A549 (cell line): ENCODE results near the gene THBS2. TPM values are rescaled to one million over a fixed set of nuclear protein-coding genes. Genes with fewer than 3 reads are reported as not detected.

Experiments
- ATAC-seq, 2 experiments: fragments of 200-7000 bp in 1 of 2; fragments of >200 bp in 1 of 2; cut with Nextera tagmentation in 1 of 2; cut with Tn5 transposase in 1 of 2; 3 replicates each; pipeline versions ENCODE4 v1.8.0 to v1.9.1; 2018 to 2020; ENCODE audit warnings: mild to moderate bottlenecking in 1 of 2, moderate library complexity in 1 of 2
- CTCF ChIA-PET: fragments of 300-600 bp; sonication (Branson Sonifier 250); formaldehyde crosslinking; extraction: SDS; loops from one replicate; lab custom pipeline; 2021; ENCODE audit warnings: antibody characterized with exemption, inconsistent platforms; lab: Yijun Ruan, JAX
- POLR2A ChIA-PET: fragments of 350-600 bp; formaldehyde crosslinking; extraction: SDS; loops from one replicate; lab custom pipeline; 2021; ENCODE audit warnings: antibody characterized with exemption, inconsistent platforms; lab: Yijun Ruan, JAX
- DNase-seq, 2 experiments: peaks; one replicate each; pipeline versions ENCODE4 v3.0.0 to v3.0.0-alpha.2; 2011 to 2016; ENCODE audit warnings: low read depth in 1 of 2, low spot score in 1 of 2
- FAIRE-seq: peaks from 2 replicates; lab custom pipeline; 2011; peaks lifted over from hg19 to GRCh38; lab: Jason Lieb, UNC
- H3K27ac ChIP-seq, 2 experiments: fragments of >200 bp; sonication (Bioruptor Twin); formaldehyde crosslinking; 3 replicates each; pipeline ENCODE4 v1.5.1; 2016 to 2017
- H3K4me1 ChIP-seq: fragments of >200 bp; sonication (Bioruptor Twin); formaldehyde crosslinking; 3 replicates; pipeline ENCODE4 v1.6.1; 2016
- H3K4me2 ChIP-seq: fragments of >200 bp; sonication (Bioruptor Twin); formaldehyde crosslinking; 3 replicates; pipeline ENCODE4 v1.6.1; 2016
- H3K4me3 ChIP-seq: fragments of >200 bp; sonication (Bioruptor Twin); formaldehyde crosslinking; 3 replicates; pipeline ENCODE4 v1.5.1; 2016
- H3K9me3 ChIP-seq: fragments of >200 bp; sonication (Bioruptor Twin); formaldehyde crosslinking; 3 replicates; pipeline ENCODE4 v1.6.1; 2016
- CEBPB ChIP-seq, 2 experiments: fragments of >200 bp in 1 of 2; sonication (Bioruptor Twin) in 1 of 2; formaldehyde crosslinking in 1 of 2; IDR thresholded peaks; 2 replicates each; pipeline ENCODE4 v1.6.1; 2012 to 2016
- CHD2 ChIP-seq: fragments of 150-350 bp; IDR thresholded peaks from 2 replicates; pipeline ENCODE4 v1.6.1; 2014; ENCODE audit warnings: low read length; ENCODE audit not compliant: partially characterized antibody
- EHF ChIP-seq: fragments of 250-450 bp; sonication (Bioruptor Pico); IDR thresholded peaks from 2 replicates; pipeline ENCODE4 v1.5.0; 2020; ENCODE audit warnings: mild to moderate bottlenecking
- EP300 ChIP-seq, 2 experiments: fragments of >200 bp; sonication (Bioruptor Twin); formaldehyde crosslinking; IDR thresholded peaks; 2 replicates in 1 of 2; 3 replicates in 1 of 2; pipeline ENCODE4 v1.6.1; 2016 to 2017
- FOSB ChIP-seq: fragments of 250-450 bp; sonication (Bioruptor Pico); IDR thresholded peaks from 2 replicates; pipeline ENCODE4 v1.5.0; 2020; ENCODE audit warnings: mild to moderate bottlenecking, moderate library complexity
- FOXS1 ChIP-seq: fragments of 250-450 bp; sonication (Bioruptor Pico); IDR thresholded peaks from 2 replicates; pipeline ENCODE4 v1.5.0; 2020; ENCODE audit warnings: mild to moderate bottlenecking, moderate library complexity
- GATA3 ChIP-seq: IDR thresholded peaks from 2 replicates; pipeline ENCODE4 v1.6.1; 2012; ENCODE audit warnings: borderline replicate concordance
- HEYL ChIP-seq: fragments of 250-450 bp; sonication (Bioruptor Pico); IDR thresholded peaks from 2 replicates; pipeline ENCODE4 v1.8.0; 2021; ENCODE audit warnings: mild to moderate bottlenecking, moderate library complexity
- HOXB13 ChIP-seq: fragments of 250-450 bp; sonication (Bioruptor Pico); IDR thresholded peaks from 2 replicates; pipeline ENCODE4 v1.5.0; 2020; ENCODE audit warnings: low read depth, mild to moderate bottlenecking, moderate library complexity
- HOXB5 ChIP-seq: fragments of 250-450 bp; sonication (Bioruptor Pico); IDR thresholded peaks from 2 replicates; pipeline ENCODE4 v1.5.0; 2020; ENCODE audit warnings: mild to moderate bottlenecking, moderate library complexity
- JUN ChIP-seq, 2 experiments: fragments of >200 bp; sonication (Bioruptor Twin); formaldehyde crosslinking; IDR thresholded peaks; 2 replicates in 1 of 2; 3 replicates in 1 of 2; pipeline ENCODE4 v1.6.1; 2016 to 2017
- MAZ ChIP-seq: fragments of 150-350 bp; IDR thresholded peaks from 2 replicates; pipeline ENCODE4 v1.6.1; 2014; ENCODE audit warnings: antibody characterized with exemption, low read depth, low read length, borderline replicate concordance
- NR3C1 ChIP-seq: fragments of >200 bp; sonication (Bioruptor Twin); formaldehyde crosslinking; IDR thresholded peaks from 3 replicates; pipeline ENCODE4 v1.6.1; 2017
- PHF8 ChIP-seq: fragments of 200-600 bp; sonication (generic); IDR thresholded peaks from 2 replicates; pipeline ENCODE4 v1.6.1; 2016; ENCODE audit warnings: low read depth, mild to moderate bottlenecking, antibody characterized with exemption, moderate library complexity, borderline replicate concordance
- POLR2A ChIP-seq: IDR thresholded peaks from 2 replicates; pipeline ENCODE4 v1.6.1; 2012; ENCODE audit warnings: mild to moderate bottlenecking, low read length
- POLR2AphosphoS2 ChIP-seq: conservative IDR thresholded peaks from 2 replicates; pipeline ENCODE4 v1.6.1; 2012; ENCODE audit warnings: low read length, improper control_type of control experiment, inconsistent platforms
- RAD21 ChIP-seq, 2 experiments: fragments of >200 bp in 1 of 2; sonication (Bioruptor Twin) in 1 of 2; formaldehyde crosslinking in 1 of 2; IDR thresholded peaks in 1 of 2; conservative IDR thresholded peaks in 1 of 2; 2 replicates in 1 of 2; 3 replicates in 1 of 2; pipeline ENCODE4 v1.6.1; 2012 to 2018; ENCODE audit warnings: inconsistent platforms in 1 of 2
- SMC3 ChIP-seq: fragments of >200 bp; sonication (Bioruptor Twin); formaldehyde crosslinking; IDR thresholded peaks from 3 replicates; pipeline ENCODE4 v1.6.1; 2018; ENCODE audit warnings: inconsistent platforms
- TP53 ChIP-seq: fragments of 250-450 bp; sonication (Bioruptor Pico); IDR thresholded peaks from 2 replicates; pipeline ENCODE4 v1.5.0; 2021; ENCODE audit warnings: mild to moderate bottlenecking, moderate library complexity
- ZFP36 ChIP-seq: fragments of 450-650 bp; IDR thresholded peaks from 2 replicates; pipeline ENCODE4 v1.6.1; 2014; ENCODE audit warnings: borderline replicate concordance; ENCODE audit not compliant: partially characterized antibody
- ZNF302 ChIP-seq: fragments of 250-450 bp; sonication (Bioruptor Pico); IDR thresholded peaks from 2 replicates; pipeline ENCODE4 v1.9.0; 2021; ENCODE audit warnings: inconsistent platforms, mild to moderate bottlenecking, moderate library complexity
- ZSCAN20 ChIP-seq: fragments of 250-450 bp; sonication (Bioruptor Pico); IDR thresholded peaks from 2 replicates; pipeline ENCODE4 v1.8.0; 2022; ENCODE audit warnings: mild to moderate bottlenecking, moderate library complexity
- WGBS: methylation state at CpG from one replicate; pipeline ENCODE4 v1.1.6; 2017; ENCODE audit errors: missing lambda C conversion rate; 5-methylcytosine and 5-hydroxymethylcytosine counted together
- polyA plus RNA-seq, 4 experiments: library from polyadenylated mRNA; depleted of rRNA in 3 of 4; stranded (reverse); fragments of >200 nt; fragmentation: RNase III in 1 of 4; extraction: RNeasy Plus Mini Kit Qiagen cat#74134 plus additional on column Dnase treatment in 1 of 4; gene quantifications; 2 replicates in 3 of 4; 3 replicates in 1 of 4; pipeline ENCODE4 v1.2.3, GENCODE V29; 2011 to 2017
- TF ChIP-seq, protein P1 (sequence below): fragments of 450-650 bp; IDR thresholded peaks from 2 replicates; pipeline ENCODE4 v1.6.1; 2014; ENCODE audit warnings: antibody characterized with exemption
- TF ChIP-seq, protein P2 (sequence below): IDR thresholded peaks from 2 replicates; pipeline ENCODE4 v1.6.1; 2012
- TF ChIP-seq, protein P3 (sequence below): fragments of >200 bp; sonication (Bioruptor Twin); formaldehyde crosslinking; IDR thresholded peaks from 3 replicates; pipeline ENCODE4 v1.6.1; 2016
- TF ChIP-seq, protein P4 (sequence below): fragments of >200 bp; sonication (Bioruptor Twin); formaldehyde crosslinking; IDR thresholded peaks from 3 replicates; pipeline ENCODE4 v1.5.1; 2016
- TF ChIP-seq, protein P5 (sequence below): fragments of 200-600 bp; sonication (generic); IDR thresholded peaks from 2 replicates; pipeline ENCODE4 v1.6.1; 2016; ENCODE audit warnings: antibody characterized with exemption, mild to moderate bottlenecking, moderate library complexity
- TF ChIP-seq, protein P6 (sequence below): fragments of 150-350 bp; IDR thresholded peaks from 2 replicates; pipeline ENCODE4 v1.6.1; 2014; ENCODE audit warnings: low read depth, mild to moderate bottlenecking, low read length

THBS2 gene
- polyA plus RNA-seq, 2 of the 4 experiments (the other 2 are of a cell fraction) = 0.01 to 0.06 TPM

DNA sequence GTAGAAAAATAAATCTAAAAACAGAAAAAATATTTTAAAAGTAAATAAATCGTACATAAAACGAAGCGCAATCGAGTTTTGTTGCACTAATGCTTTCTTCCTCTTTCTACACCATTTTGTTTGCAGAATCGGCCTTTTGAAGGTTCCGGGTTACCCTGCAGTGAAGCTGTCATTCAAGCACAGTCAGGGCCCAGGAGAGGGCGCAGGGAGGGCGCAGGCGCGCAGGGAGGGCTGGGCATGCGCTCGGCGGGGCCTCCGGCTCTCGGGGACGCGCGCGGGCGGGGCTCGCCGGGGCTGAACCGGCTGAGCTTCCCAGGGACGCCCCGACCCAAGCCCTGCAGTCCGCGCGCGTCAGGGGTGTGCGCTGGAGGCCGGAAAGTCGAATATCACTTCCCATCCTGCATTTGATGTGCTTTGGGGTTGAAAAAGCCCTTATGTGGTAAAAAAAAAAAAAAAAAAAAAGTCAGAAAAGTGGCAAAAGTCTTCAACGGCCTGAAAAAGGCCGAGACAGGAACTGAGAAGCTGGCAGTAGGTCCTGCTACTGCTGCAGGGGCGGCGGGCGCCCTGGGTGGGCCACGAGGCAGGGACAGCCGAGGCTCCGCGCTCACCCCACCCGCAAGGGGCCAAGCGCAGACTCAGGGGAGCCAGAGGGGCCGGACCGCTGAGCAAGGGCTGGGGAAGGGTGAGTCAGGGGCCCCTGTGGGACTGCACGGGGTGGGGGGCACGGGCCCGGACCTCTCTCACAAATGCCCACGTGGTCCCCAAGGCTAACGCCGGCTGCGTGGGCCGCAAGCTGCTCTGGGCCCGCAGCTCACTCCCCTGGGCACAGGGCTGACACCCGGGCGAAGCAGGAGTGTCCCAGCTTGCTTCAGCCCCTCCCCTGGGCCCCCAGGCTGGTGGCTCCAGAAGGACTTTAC is 40.5 kb downstream of the THBS2 start:
- WGBS = 5% methylated on average over 20 of the region's 56 CpGs
- no peak for FAIRE-seq
- CTCF ChIA-PET = interaction anchor here (0.6 to 1.5 kb wide), 4 partner anchors 18 to 470 kb away, joined by 3 to 4 read pairs (median 4); no protein-coding TSS in a partner anchor

DNA sequence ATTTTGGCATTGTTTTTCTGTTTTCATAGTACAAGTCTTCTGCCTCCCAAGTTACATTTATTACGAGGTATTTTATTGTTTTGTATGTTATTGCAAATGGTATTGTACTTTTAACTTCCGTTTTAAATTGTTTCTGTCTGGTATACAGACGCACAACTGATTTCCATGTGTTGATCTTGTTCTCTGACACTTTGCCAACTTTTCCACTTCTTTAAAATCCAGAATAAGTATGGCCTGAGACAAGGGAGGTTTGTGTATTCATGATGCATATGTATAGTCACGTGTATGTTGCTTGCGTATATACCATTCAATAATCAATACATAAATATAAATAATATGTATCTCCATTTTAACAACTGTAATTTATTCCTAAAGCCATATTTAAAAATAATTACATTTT is 41.2 kb downstream of the THBS2 start:
- peak overlapping the region; percentile 93 for H3K4me2 ChIP-seq
- peak overlapping the region; percentile 29; the same call in 2 of the 3 replicates for H3K4me3 ChIP-seq
- H3K9me3 ChIP-seq = no peaks in the 10 kb centered on the region
- H3K27ac ChIP-seq = peak overlapping the region; percentile 49 to 90; a peak in 4 of 6 replicates
- ChIA-PET POLR2A (interaction anchor here (0.7 to 1.1 kb wide), 3 partner anchors 80 to 1067 kb away, joined by 4 to 14 read pairs (median 5); no protein-coding TSS in a partner anchor), CTCF (interaction anchor here (1.5 kb wide), 1 partner anchor 18 kb away, joined by 4 read pairs; no protein-coding TSS in a partner anchor)
- DNase-seq (no peak), ATAC-seq (no peak), FAIRE-seq (no peak)
- WGBS = 78% methylated on average over 5 of the region's 5 CpGs
- H3K4me1 ChIP-seq = peaks cover 23% of the 10 kb centered on the region
- TF ChIP-seq, protein P1, sequence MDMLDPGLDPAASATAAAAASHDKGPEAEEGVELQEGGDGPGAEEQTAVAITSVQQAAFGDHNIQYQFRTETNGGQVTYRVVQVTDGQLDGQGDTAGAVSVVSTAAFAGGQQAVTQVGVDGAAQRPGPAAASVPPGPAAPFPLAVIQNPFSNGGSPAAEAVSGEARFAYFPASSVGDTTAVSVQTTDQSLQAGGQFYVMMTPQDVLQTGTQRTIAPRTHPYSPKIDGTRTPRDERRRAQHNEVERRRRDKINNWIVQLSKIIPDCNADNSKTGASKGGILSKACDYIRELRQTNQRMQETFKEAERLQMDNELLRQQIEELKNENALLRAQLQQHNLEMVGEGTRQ = no peak
- TF ChIP-seq, protein P2, sequence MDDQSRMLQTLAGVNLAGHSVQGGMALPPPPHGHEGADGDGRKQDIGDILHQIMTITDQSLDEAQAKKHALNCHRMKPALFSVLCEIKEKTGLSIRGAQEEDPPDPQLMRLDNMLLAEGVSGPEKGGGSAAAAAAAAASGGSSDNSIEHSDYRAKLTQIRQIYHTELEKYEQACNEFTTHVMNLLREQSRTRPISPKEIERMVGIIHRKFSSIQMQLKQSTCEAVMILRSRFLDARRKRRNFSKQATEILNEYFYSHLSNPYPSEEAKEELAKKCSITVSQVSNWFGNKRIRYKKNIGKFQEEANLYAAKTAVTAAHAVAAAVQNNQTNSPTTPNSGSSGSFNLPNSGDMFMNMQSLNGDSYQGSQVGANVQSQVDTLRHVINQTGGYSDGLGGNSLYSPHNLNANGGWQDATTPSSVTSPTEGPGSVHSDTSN = no peak
- TF ChIP-seq, protein P3, sequence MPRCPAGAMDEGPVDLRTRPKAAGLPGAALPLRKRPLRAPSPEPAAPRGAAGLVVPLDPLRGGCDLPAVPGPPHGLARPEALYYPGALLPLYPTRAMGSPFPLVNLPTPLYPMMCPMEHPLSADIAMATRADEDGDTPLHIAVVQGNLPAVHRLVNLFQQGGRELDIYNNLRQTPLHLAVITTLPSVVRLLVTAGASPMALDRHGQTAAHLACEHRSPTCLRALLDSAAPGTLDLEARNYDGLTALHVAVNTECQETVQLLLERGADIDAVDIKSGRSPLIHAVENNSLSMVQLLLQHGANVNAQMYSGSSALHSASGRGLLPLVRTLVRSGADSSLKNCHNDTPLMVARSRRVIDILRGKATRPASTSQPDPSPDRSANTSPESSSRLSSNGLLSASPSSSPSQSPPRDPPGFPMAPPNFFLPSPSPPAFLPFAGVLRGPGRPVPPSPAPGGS = no peak
- TF ChIP-seq CHD2 (no peak), EHF (CRISPR knock-in tag) (no peak), FOSB (CRISPR knock-in tag) (no peak), NR3C1 (no peak), MAZ (no peak), POLR2A (no peak), TP53 (CRISPR knock-in tag) (no peak), HOXB5 (CRISPR knock-in tag) (no peak), ZNF302 (CRISPR knock-in tag) (no peak), GATA3 (no peak), CEBPB (IDR thresholded peaks at IDR 0.05) (no peak), PHF8 (no peak), HEYL (CRISPR knock-in tag) (no peak)
- TF ChIP-seq, protein P4, sequence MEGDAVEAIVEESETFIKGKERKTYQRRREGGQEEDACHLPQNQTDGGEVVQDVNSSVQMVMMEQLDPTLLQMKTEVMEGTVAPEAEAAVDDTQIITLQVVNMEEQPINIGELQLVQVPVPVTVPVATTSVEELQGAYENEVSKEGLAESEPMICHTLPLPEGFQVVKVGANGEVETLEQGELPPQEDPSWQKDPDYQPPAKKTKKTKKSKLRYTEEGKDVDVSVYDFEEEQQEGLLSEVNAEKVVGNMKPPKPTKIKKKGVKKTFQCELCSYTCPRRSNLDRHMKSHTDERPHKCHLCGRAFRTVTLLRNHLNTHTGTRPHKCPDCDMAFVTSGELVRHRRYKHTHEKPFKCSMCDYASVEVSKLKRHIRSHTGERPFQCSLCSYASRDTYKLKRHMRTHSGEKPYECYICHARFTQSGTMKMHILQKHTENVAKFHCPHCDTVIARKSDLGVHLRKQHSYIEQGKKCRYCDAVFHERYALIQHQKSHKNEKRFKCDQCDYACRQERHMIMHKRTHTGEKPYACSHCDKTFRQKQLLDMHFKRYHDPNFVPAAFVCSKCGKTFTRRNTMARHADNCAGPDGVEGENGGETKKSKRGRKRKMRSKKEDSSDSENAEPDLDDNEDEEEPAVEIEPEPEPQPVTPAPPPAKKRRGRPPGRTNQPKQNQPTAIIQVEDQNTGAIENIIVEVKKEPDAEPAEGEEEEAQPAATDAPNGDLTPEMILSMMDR = no peak

More for the DNA sequence above, 40.5 kb downstream of the THBS2 start:
- POLR2A ChIA-PET = interaction anchor here (0.6 to 1.3 kb wide), 6 partner anchors 32 to 1066 kb away, joined by 3 to 14 read pairs (median 5); no protein-coding TSS in a partner anchor
- peaks cover 23% of the 10 kb centered on the region for H3K4me1 ChIP-seq
- peak; percentile 94 to 99 for ATAC-seq
- H3K4me2 ChIP-seq = peak overlapping the region; percentile 93
- no peak for TF ChIP-seq HOXB13 (CRISPR knock-in tag)
- no peak for TF ChIP-seq FOXS1 (CRISPR knock-in tag)
- TF ChIP-seq, protein P5, sequence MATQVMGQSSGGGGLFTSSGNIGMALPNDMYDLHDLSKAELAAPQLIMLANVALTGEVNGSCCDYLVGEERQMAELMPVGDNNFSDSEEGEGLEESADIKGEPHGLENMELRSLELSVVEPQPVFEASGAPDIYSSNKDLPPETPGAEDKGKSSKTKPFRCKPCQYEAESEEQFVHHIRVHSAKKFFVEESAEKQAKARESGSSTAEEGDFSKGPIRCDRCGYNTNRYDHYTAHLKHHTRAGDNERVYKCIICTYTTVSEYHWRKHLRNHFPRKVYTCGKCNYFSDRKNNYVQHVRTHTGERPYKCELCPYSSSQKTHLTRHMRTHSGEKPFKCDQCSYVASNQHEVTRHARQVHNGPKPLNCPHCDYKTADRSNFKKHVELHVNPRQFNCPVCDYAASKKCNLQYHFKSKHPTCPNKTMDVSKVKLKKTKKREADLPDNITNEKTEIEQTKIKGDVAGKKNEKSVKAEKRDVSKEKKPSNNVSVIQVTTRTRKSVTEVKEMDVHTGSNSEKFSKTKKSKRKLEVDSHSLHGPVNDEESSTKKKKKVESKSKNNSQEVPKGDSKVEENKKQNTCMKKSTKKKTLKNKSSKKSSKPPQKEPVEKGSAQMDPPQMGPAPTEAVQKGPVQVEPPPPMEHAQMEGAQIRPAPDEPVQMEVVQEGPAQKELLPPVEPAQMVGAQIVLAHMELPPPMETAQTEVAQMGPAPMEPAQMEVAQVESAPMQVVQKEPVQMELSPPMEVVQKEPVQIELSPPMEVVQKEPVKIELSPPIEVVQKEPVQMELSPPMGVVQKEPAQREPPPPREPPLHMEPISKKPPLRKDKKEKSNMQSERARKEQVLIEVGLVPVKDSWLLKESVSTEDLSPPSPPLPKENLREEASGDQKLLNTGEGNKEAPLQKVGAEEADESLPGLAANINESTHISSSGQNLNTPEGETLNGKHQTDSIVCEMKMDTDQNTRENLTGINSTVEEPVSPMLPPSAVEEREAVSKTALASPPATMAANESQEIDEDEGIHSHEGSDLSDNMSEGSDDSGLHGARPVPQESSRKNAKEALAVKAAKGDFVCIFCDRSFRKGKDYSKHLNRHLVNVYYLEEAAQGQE = no peak
- no peak for TF ChIP-seq ZFP36
- TF ChIP-seq SMC3 = peak; percentile 34; the same call in 1 of the 3 replicates
- TF ChIP-seq POLR2A = peak; percentile 51
- TF ChIP-seq POLR2AphosphoS2 = no peak
- no peak for TF ChIP-seq ZSCAN20 (CRISPR knock-in tag)
- peak; percentile 14 to 35; a peak in 2 of 5 replicates for TF ChIP-seq RAD21 (conservative IDR thresholded peaks at IDR 0.05 in 1 of 2, IDR thresholded peaks at IDR 0.05 in 1 of 2)
- TF ChIP-seq EHF (CRISPR knock-in tag) = no peak
- TF ChIP-seq, protein P6, sequence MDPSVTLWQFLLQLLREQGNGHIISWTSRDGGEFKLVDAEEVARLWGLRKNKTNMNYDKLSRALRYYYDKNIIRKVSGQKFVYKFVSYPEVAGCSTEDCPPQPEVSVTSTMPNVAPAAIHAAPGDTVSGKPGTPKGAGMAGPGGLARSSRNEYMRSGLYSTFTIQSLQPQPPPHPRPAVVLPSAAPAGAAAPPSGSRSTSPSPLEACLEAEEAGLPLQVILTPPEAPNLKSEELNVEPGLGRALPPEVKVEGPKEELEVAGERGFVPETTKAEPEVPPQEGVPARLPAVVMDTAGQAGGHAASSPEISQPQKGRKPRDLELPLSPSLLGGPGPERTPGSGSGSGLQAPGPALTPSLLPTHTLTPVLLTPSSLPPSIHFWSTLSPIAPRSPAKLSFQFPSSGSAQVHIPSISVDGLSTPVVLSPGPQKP = no peak
- TF ChIP-seq EP300 (IDR thresholded peaks at IDR 0.05) = no peak
- TF ChIP-seq JUN (IDR thresholded peaks at IDR 0.05) = peak in 1 of 2 experiments; percentile 46; a peak in 2 of 5 replicates
- TF ChIP-seq, all 56 proteins: peak for 4
- DNase-seq = peak; percentile 81 to 87
- Histone ChIP-seq H3K9me3 (no peaks in the 10 kb centered on the region), H3K4me3 (peak overlapping the region; percentile 40), H3K27ac (peak overlapping the region; percentile 90 to 99)
